Fibroblast of skin of right biceps (primary cell): ENCODE results near the gene ZNRF2.
"Not testable (repeated sequence)": the region's sequence is repeated elsewhere in the genome, so short reads cannot be mapped to it uniquely, and the experiment has no call there.

Experiments
- DNase-seq: peaks from one replicate; pipeline ENCODE4 v3.0.0-alpha.2; 2013

The ZNRF2 gene

GRCh38 chr7:30263090-30263710 is 21.2 kb upstream of the ZNRF2 start:
- DNase-seq = no peak

GRCh38 chr7:30264052-30264451 is 20.3 kb upstream of the ZNRF2 start:
- DNase-seq = no peak

GRCh38 chr7:30265189-30265588 is 19.2 kb upstream of the ZNRF2 start:
- not testable (repeated sequence) for DNase-seq

GRCh38 chr7:30266686-30267085 is 17.7 kb upstream of the ZNRF2 start:
- no peak for DNase-seq

- no peak for DNase-seq
These were observed 15.8 kb upstream of the ZNRF2 start for GRCh38 chr7:30268586-30268985.

GRCh38 chr7:30269490-30269889 is 14.9 kb upstream of the ZNRF2 start:
- DNase-seq = no peak

- no peak for DNase-seq
These were observed 13.5 kb upstream of the ZNRF2 start for GRCh38 chr7:30270921-30271320.

GRCh38 chr7:30272126-30272525 is 12.3 kb upstream of the ZNRF2 start:
- DNase-seq = no peak

GRCh38 chr7:30273552-30273951 is 10.8 kb upstream of the ZNRF2 start:
- no peak for DNase-seq

DNA sequence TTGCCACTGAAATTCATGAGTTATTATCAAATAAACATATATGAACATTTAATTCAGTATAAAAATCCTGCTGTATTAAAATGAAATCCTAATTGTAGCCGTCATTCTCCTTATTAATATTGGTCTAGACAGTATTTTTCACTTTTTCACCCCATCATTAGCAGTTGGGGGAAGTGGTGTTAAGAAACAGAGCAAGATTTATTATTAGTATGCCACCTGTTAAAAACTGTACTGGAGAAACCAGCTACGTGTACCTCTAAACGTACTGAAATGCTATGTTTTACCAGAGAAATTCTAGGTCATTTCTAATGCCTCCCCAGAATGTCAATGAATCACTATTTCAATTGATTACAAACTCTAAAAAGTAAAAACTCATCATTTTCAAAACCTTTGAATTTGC is 9.8 kb upstream of the ZNRF2 start:
- DNase-seq = no peak

- peak; percentile 55 for DNase-seq
These were observed 8.0 kb upstream of the ZNRF2 start for GRCh38 chr7:30276203-30276900.

GRCh38 chr7:30278376-30278775 is 6.0 kb upstream of the ZNRF2 start:
- no peak for DNase-seq

DNA sequence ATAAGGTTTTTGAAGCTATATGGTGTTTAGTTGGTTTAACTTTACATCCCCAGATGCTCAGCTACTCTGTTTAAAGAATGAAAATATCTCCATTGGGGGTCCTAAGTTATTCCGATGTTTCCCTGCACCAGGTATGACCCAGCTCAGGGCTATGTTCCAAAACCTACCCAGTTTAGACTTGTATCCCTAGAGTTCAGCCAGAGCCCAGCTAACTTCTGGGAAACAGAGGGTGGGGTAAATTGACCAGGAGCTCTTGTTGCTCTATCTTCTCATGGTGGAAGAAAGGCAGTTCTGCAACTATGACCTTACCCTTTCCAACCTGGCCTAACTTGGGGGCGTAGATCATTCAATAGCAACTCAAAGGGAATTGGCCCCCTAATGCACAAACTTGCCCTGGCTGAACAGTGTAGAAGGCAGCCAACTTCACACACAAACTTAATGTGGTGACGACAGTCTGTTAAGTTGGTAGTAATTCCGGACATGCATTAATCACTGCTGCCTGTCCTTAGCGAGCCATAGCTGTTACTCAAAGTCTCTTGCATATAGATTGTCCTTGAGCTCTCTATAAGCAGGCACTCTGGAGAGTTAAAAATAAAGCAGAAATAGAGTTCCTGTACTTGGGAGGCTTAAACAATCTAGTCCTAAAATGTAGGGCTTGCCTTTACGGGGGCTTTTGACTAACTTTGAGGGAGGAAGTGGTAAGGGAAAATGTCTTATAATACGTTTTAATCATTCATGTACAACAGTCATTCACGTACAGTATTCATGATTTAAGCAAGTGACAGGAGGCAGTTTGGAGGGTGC is 5.3 kb upstream of the ZNRF2 start:
- peak; percentile 26 for DNase-seq

- DNase-seq = peak; percentile 3
These were observed 4.8 kb upstream of the ZNRF2 start for GRCh38 chr7:30279653-30279904.

GRCh38 chr7:30280631-30281030 is 3.8 kb upstream of the ZNRF2 start:
- DNase-seq = no peak

- DNase-seq = no peak
These were observed 3.1 kb upstream of the ZNRF2 start for GRCh38 chr7:30281263-30281662.

- DNase-seq = no peak
These were observed 2.6 kb upstream of the ZNRF2 start for GRCh38 chr7:30281791-30282190.

GRCh38 chr7:30282735-30283134 is 1.7 kb upstream of the ZNRF2 start:
- DNase-seq = no peak

- DNase-seq = peak; percentile 38
These were observed 704 bp downstream of the ZNRF2 start for GRCh38 chr7:30285067-30285535.

GRCh38 chr7:30285536-30286284 is 1.3 kb downstream of the ZNRF2 start:
- peak; percentile 42 for DNase-seq

DNA sequence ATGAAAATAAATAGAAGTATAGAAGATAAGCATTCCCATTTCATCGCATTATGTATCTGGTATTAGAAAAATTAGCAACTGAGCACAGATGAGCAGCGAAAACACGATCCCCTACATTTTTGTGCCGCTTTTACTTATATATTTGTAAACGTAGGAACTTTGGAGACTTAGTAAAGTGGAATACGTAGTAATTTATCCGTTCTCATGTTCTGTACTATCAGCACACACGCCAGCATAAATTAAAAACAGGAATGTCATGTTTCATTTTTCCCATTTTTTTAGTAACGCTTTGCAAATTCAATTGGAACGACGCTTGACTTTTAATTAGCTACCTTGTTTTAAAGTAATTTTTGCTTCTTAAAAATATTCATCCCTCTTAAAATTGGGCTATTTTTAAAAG is 2.4 kb downstream of the ZNRF2 start:
- no peak for DNase-seq

DNA sequence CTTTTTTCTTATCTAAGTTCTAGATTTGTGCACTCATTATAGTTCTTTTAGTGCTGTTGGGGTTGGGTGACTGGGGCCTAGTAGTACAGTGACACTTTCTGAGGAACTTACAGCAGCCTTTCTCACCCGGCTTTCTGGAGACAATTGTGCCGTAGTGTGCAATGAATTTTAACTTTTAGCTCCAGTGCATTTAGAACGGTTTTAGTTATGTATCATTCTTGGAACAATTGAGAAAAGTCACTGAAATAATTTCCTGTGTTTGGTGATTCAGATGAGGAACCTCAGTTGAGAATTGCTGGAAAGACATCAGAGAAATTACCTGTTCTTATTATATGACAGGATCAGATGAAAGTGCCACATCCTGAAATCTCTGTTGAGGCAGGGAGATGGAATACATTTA is 3.2 kb downstream of the ZNRF2 start:
- DNase-seq = not testable (repeated sequence)

DNA sequence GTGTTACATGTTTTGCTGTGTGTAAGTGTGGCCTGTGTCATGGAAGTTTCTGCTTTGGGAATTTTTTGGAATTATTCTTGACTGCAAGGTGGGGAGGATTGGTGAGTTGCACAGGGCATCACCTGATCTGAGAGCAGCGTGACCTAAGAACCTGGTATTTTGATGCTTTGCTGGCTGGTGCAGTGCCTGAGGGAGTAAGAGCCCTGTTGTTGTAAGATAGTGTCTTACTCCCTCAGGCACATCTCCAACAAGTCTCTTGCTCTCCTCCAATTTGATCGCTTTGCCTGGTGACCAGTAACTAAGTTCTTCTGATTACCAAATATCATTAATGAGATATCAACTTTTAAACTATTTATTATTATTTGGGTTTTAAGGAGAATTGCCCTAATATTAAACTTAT is 5.2 kb downstream of the ZNRF2 start:
- not testable (repeated sequence) for DNase-seq
